Activated CD4-positive, CD25-positive, alpha-beta regulatory T cell treated with anti-CD3 and anti-CD28 coated beads, Interleukin-2, amount 50 U/mL, for 72 hours (primary cell): ENCODE results near the gene LYPLAL1.

Experiments
- DNase-seq: peaks from one replicate; pipeline ENCODE4 v3.0.0; 2021

The LYPLAL1 gene

GRCh38 chr1:219173758-219174459 lies at the start of gene LYPLAL1:
Gene LYPLAL1 (plus strand): TSS chr1:219173878. CDS start chr1:219173891, 13 bp downstream.
- peak; percentile 85 for DNase-seq

DNA sequence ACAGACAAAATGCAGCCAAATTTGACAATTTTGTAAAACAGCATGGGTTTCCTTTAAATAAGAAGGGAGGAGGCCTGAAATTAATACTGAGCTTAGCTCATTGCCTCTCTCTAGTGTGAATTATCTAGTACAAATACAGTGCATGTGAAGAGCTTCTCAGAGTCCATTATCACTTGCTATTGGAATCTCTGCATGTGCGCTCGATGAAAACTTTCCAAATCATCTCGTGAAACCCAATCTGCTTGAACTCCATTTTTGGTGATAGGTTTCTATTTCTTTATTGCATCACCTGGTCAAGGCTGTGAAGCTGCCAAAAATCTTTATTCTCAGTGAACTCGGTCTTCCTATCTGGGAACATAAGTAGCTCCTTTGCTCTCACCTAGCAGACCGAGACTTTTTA lies 49.5 kb upstream of the LYPLAL1 start:
- no peak for DNase-seq

- DNase-seq = no peak
These were observed 48.3 kb upstream of the LYPLAL1 start for GRCh38 chr1:219125342-219125741.

DNA sequence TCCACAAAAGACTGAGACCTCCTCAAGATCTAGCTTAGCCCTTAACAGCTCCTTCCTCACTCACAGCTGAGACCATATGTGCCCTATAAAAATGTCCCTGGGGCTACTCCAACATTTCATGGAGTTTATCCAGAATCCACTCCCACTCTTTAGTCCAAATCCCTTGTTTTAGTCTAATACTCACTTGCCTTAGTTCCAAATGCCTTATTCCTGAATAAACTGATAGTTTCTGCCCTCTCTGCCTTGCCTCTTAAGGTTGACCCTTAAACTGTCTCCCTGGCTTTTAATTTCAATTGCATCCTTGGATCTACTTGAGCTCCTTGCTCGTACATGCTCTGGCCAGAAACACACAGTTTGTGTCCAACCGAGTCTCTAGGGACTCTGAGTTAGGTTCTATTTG lies 47.3 kb upstream of the LYPLAL1 start:
- DNase-seq = no peak

DNA sequence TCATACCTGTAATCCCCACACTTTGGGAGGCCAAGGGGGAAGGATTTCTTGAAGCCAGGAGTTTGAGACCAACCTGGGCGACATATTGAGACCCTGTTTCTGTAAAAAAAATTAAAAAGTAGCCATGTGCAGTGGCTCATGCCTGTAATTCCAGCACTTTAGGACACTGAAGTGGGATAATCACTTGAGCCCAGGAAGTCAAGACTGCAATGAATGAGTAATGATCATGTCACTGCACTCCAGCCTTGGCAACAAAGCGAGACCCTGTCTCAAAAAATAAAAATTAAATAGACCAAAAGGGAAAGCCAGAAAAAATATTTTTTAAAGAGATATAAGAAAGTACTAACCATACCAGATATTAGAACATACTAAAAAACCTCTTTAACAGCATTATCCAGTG lies 44.7 kb upstream of the LYPLAL1 start:
- no peak for DNase-seq

- no peak for DNase-seq
These were observed 43.2 kb upstream of the LYPLAL1 start for GRCh38 chr1:219130366-219130935.

GRCh38 chr1:219132939-219133338 lies 40.7 kb upstream of the LYPLAL1 start:
- DNase-seq = no peak

- no peak for DNase-seq
These were observed 34.9 kb upstream of the LYPLAL1 start for GRCh38 chr1:219138747-219139146.

DNA sequence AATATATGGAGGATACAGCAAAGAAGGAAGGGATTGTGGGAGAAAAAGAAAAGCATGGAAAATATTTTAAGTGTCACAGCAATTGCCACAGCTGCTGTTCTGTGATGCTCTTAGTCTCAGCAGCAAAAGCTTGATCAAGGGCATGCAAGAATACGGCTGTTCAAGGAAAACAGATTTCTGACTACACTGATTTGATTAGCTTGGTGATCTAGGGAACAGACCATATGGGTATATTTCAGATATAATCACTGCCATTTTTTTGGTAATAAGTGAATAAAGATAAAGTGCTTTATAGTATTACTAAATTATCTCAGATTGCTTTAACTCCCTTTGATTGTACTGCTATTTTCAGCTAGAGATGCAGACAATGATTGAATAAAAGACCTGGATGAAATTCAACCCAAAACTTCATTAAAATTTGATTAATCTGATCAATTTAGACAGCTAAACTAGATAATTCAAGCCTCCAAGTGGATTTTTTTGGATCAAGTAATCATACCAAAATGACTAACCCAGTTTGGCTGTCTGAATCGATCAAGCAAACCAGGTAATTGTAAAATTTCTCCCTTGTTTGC lies 33.3 kb upstream of the LYPLAL1 start:
- DNase-seq = no peak

DNA sequence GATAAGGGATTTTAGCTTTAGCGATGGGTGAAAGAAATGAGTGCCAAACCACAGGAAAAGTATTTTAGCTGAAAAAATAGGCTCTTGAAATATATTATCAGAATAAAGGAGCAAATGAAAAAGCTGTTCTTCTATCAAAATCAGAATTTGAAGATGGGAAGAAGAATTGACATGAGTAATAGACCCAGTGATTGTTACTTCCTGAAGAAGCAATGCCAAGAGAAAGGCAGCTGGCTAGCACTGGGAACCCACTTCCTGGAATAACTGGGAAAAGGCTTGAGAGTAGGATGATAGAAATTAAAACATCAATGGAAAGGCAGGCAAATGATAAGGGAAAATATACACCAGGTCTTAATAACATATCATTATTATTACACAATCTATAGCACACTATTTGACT lies 29.9 kb upstream of the LYPLAL1 start:
- DNase-seq = no peak

- DNase-seq = no peak
These were observed 28.9 kb upstream of the LYPLAL1 start for GRCh38 chr1:219144658-219145315.

- no peak for DNase-seq
These were observed 26.1 kb upstream of the LYPLAL1 start for GRCh38 chr1:219147571-219148019.

GRCh38 chr1:219149009-219149577 lies 24.6 kb upstream of the LYPLAL1 start:
- no peak for DNase-seq

DNA sequence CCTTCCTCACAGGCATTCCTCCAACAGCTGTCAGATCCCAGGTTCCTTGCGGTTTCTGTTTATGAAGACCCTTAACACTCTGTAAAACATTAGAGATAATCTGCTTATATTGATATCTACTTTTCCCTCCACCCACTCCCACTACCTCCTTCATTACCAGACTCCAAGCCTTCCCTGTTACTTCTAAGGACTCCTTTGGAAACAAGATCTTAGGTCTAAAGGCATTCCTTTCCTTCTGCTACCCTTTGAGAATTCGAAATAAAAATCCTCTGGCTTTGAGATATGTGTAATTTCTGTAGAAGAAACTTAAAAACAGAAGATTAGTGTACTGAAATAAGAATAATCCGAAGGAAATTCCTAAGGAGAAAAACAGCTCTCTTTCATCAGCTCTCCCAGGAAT lies 23.7 kb upstream of the LYPLAL1 start:
- no peak for DNase-seq

DNA sequence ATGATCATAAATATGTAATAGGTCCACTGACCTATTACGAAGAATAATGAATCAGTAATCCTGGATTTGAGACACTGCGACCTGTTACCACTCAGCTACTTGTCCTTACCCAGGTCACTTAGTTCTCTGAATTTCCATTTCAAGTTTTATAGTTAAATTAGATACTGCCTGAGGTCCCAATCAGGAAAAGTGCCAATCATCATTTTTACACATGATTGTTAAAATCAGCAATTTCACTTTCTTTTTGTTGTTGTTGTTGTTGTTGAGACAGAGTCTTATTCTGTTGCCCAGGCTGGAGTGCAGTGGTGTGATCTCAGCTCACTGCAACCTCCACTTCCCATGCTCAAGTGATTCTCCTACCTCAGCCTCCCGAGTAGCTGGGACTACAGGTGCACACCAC lies 22.8 kb upstream of the LYPLAL1 start:
- DNase-seq = no peak

GRCh38 chr1:219151467-219151866 lies 22.2 kb upstream of the LYPLAL1 start:
- no peak for DNase-seq

DNA sequence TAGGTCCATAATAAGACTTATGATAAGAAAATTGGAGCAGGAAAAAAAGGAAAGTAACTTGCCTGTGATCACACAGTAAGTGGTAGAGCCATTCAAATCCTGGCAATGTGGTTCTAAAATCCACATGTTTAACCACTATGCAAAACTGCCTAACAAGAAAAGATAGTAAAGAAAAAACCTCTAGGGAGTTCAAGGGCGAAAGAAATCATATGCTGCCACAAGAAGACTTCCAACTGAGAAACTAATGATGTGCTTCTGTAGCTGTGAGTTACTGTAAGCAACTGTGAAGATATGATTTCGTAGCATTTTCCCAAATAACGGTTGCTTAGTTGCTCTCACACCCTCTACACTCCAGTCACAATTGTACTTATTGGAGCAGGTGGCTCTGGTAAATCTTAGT lies 20.9 kb upstream of the LYPLAL1 start:
- DNase-seq = no peak

DNA sequence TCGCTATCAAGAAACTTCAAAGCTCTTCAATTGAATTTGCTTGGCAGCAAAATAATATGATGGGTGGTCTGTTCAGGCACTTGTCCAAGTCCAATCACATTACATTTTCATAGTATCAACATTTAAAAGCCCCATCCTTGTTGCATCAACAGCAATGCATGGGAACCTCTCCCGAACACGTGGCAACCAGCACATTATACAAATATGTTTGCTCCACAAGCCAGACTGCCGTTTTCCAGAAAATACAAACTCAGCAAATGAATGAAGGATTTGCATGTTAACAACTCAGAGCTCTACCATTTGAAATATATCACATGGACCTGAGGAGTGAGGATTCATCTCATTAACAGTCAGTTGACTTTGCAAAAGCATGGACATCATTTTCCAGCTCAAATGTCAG lies 20.0 kb upstream of the LYPLAL1 start:
- DNase-seq = no peak

GRCh38 chr1:219155135-219155534 lies 18.5 kb upstream of the LYPLAL1 start:
- no peak for DNase-seq

- DNase-seq = no peak
These were observed 13.6 kb upstream of the LYPLAL1 start for GRCh38 chr1:219159946-219160645.

DNA sequence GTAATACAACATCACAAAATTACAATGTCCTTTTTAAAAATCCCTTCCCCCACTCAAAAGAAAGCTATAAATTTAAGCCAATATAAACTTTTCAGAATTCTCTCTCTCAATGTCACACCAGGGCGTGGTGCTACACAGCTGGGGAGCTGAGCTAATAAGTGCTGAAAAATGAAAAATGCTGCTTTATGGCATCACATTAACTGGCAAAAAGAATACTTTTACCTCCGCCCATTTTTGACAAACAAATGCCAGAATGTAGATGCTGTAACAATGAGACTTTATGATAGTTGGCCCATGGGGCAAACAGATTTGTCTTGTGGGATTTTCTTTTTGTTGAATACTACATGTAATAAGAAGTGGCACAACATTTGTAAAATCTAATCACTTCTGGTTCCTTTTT lies 12.7 kb upstream of the LYPLAL1 start:
- no peak for DNase-seq

GRCh38 chr1:219161371-219161770 lies 12.3 kb upstream of the LYPLAL1 start:
- no peak for DNase-seq

DNA sequence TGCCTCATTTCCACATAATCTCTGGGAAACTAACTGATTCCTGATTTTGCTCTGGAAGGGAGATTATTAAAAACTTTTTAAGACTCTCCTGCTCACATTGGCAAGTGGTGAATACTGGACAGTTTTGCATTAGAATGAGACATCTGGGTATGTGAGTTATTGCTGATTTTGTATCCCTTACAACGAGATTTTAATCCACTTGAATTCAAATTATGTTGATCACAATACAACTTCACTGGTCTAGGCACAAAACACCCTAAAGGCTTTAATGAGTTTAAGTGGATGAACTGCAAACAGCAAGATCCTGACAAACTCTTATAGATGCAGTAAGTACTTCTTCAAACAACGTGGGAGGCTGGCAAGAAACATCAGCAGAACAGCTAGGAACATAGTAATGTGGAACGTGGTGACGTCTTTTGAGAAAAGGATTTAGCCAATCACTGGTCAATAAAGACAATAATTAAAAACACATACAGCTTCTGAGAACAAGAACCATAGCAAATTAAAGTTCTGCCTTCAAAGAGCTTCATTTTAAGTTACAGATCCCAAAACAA lies 10.2 kb upstream of the LYPLAL1 start:
- DNase-seq = no peak
